ENCODE results near the gene IZUMO1R.
"Not testable (repeated sequence)": the region's sequence is repeated elsewhere in the genome, so short reads cannot be mapped to it uniquely, and the experiment has no call there.

The IZUMO1R gene

GRCh38 chr11:94303966-94304958, at the start of gene IZUMO1R:
TSS of gene IZUMO1R (plus strand) at chr11:94304580. CDS start at chr11:94305637, 1,057 bp downstream.
- no peak for DNase-seq

- no peak for DNase-seq
These were observed 32.5 kb upstream of the IZUMO1R start for GRCh38 chr11:94271885-94272372.

- DNase-seq: no peak
These were observed 31.6 kb upstream of the IZUMO1R start for GRCh38 chr11:94272738-94273313.

GRCh38 chr11:94275961-94276360, 28.4 kb upstream of the IZUMO1R start:
- no peak for DNase-seq

- no peak for DNase-seq
These were observed 27.4 kb upstream of the IZUMO1R start for GRCh38 chr11:94276943-94277342.

- DNase-seq: not testable (repeated sequence)
These were observed 26.2 kb upstream of the IZUMO1R start for GRCh38 chr11:94278207-94278606.

- DNase-seq: no peak
These were observed 24.4 kb upstream of the IZUMO1R start for GRCh38 chr11:94279996-94280395.

GRCh38 chr11:94281324-94281723, 23.1 kb upstream of the IZUMO1R start:
- DNase-seq: no peak

- no peak for DNase-seq
These were observed 20.7 kb upstream of the IZUMO1R start for GRCh38 chr11:94283678-94284077.

GRCh38 chr11:94295534-94295933, 8.8 kb upstream of the IZUMO1R start:
- no peak for DNase-seq

- DNase-seq: no peak
These were observed 6.3 kb upstream of the IZUMO1R start for GRCh38 chr11:94297985-94298576.

- DNase-seq: no peak
These were observed 1.6 kb upstream of the IZUMO1R start for GRCh38 chr11:94302776-94303175.

GRCh38 chr11:94305146-94305545, 766 bp downstream of the IZUMO1R start:
- no peak for DNase-seq

GRCh38 chr11:94307101-94307791, 2.9 kb downstream of the IZUMO1R start:
- DNase-seq: no peak

GRCh38 chr11:94308024-94308423, 3.6 kb downstream of the IZUMO1R start:
- DNase-seq: no peak

- no peak for DNase-seq
These were observed 5.4 kb downstream of the IZUMO1R start for GRCh38 chr11:94309757-94310156.

- DNase-seq: no peak
These were observed 6.0 kb downstream of the IZUMO1R start for GRCh38 chr11:94310191-94310875.

GRCh38 chr11:94312339-94312738, 8.0 kb downstream of the IZUMO1R start:
- no peak for DNase-seq

GRCh38 chr11:94314064-94314463, 9.7 kb downstream of the IZUMO1R start:
- no peak for DNase-seq

GRCh38 chr11:94315664-94316063, 11.3 kb downstream of the IZUMO1R start:
- DNase-seq: no peak

- no peak for DNase-seq
These were observed 18.1 kb downstream of the IZUMO1R start for GRCh38 chr11:94322501-94322900.

- peak; percentile 7 to 16 for DNase-seq
These were observed 21.3 kb downstream of the IZUMO1R start for GRCh38 chr11:94325681-94326080.

All from AML-193 (cell line).